ENCODE measurements around the gene TAC4.

- TF ChIP-seq CTCF (conservative IDR thresholded peaks at IDR 0.05; ENCODE audit: low read length) (no peak), EZH2phosphoT487 (IDR thresholded peaks at IDR 0.05; ENCODE audit: borderline replicate concordance, low read depth, low read length) (no peak)
Observed at GRCh38 chr17:49891694-49892389, 44.0 kb upstream of the TAC4 start.
